BLaER1 treated with 17β-estradiol and CSF1 and Interleukin-3, amounts not matched to agents 10 nM and 100 nM (cell line): ENCODE measurements around the gene LYPD8.

Source experiments
- H3K27ac ChIP-seq, 11 experiments: shearing (Covaris generic); formaldehyde crosslinking; 2 replicates each; pipeline ENCODE4 v1.8.1; 2022
- H3K27me3 ChIP-seq, 11 experiments: shearing (Covaris generic); formaldehyde crosslinking; 2 replicates each; pipeline ENCODE4 v1.8.1; 2022
- H3K36me3 ChIP-seq, 11 experiments: shearing (Covaris generic); formaldehyde crosslinking; 2 replicates each; pipeline ENCODE4 v1.8.1; 2022
- H3K4me1 ChIP-seq, 10 experiments: shearing (Covaris generic); formaldehyde crosslinking; 2 replicates each; pipeline ENCODE4 v1.8.1; 2022
- H3K4me2 ChIP-seq, 11 experiments: shearing (Covaris generic); formaldehyde crosslinking; 2 replicates each; pipeline ENCODE4 v1.8.1; 2022
- H3K4me3 ChIP-seq, 10 experiments: shearing (Covaris generic); formaldehyde crosslinking; 2 replicates each; pipeline ENCODE4 v1.8.1; 2022
- H3K9ac ChIP-seq, 11 experiments: shearing (Covaris generic); formaldehyde crosslinking; 2 replicates each; pipeline ENCODE4 v1.8.1; 2022
- H3K9me3 ChIP-seq, 11 experiments: shearing (Covaris generic); formaldehyde crosslinking; replicated peaks in 1 of 11; 2 replicates each; pipeline ENCODE4 v1.8.1; 2022
- H4K20me1 ChIP-seq, 11 experiments: shearing (Covaris generic); formaldehyde crosslinking; 2 replicates each; pipeline ENCODE4 v1.8.1; 2022
- Cebpa-rat ChIP-seq, 11 experiments: shearing (Covaris generic); IDR thresholded peaks; 2 replicates each; pipeline ENCODE4 v1.8.1; 2022

Gene LYPD8

DNA sequence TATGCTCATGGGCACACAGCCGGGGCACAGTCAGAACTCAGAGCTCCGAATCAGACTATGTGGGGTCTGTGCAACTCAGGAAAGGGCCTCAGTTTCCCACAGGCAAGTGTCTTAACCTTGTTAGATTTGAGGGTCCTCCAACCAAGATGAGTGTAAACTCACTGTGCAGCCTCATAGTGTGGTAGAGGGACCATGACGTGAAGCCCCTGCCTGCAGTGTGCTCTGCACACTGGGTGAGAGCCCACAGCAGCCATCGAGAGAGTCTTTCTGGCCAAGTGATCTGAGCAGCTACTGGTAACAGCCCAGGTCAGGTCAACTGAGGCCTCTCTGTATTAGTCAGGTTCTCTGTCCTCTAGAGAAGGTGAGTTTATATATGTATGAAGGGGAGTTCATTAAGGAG is 592 bp upstream of the LYPD8 start:
- H3K4me3 ChIP-seq, result no peak overlapping the region
- no peaks in the 10 kb centered on the region for H4K20me1 ChIP-seq
- no peak overlapping the region for H3K27ac ChIP-seq
- peaks cover 24 to 56% (median 34%) of the 10 kb centered on the region in 11 experiments for H3K9me3 ChIP-seq
- H3K4me1 ChIP-seq, result peaks cover 0 to 11% (median 6%) of the 10 kb centered on the region in 10 experiments; a peak in 14 of 20 replicates
- no peaks in the 10 kb centered on the region for H3K27me3 ChIP-seq
- TF ChIP-seq Cebpa-rat (IDR thresholded peaks at IDR 0.05), result no peak
- H3K36me3 ChIP-seq, result no peaks in the 10 kb centered on the region
- H3K9ac ChIP-seq, result no peak overlapping the region
- H3K4me2 ChIP-seq, result no peak overlapping the region

- no peak overlapping the region for H3K4me3 ChIP-seq
- H3K27me3 ChIP-seq, result no peaks in the 10 kb centered on the region
- no peak overlapping the region for H3K4me2 ChIP-seq
- H3K27ac ChIP-seq, result no peak overlapping the region
- H3K36me3 ChIP-seq, result no peaks in the 10 kb centered on the region
- TF ChIP-seq Cebpa-rat (IDR thresholded peaks at IDR 0.05), result no peak
- peaks cover 14 to 44% (median 28%) of the 10 kb centered on the region in 11 experiments for H3K9me3 ChIP-seq
- H3K9ac ChIP-seq, result no peak overlapping the region
- H3K4me1 ChIP-seq, result peaks cover 0 to 23% (median 17%) of the 10 kb centered on the region in 10 experiments; a peak in 14 of 20 replicates
- H4K20me1 ChIP-seq, result no peaks in the 10 kb centered on the region
Measured at GRCh38 chr1:248753708-248754280, 1.8 kb downstream of the LYPD8 start.

GRCh38 chr1:248753029-248753594 is 2.4 kb downstream of the LYPD8 start:
- Histone ChIP-seq H3K4me1 (peaks cover 0 to 23% (median 17%) of the 10 kb centered on the region in 10 experiments; a peak in 14 of 20 replicates), H3K4me2 (no peak overlapping the region), H3K27me3 (no peaks in the 10 kb centered on the region), H3K9ac (no peak overlapping the region), H3K4me3 (no peak overlapping the region), H3K36me3 (no peaks in the 10 kb centered on the region), H3K9me3 (peaks cover 14 to 38% (median 26%) of the 10 kb centered on the region in 11 experiments), H4K20me1 (no peaks in the 10 kb centered on the region), H3K27ac (no peak overlapping the region)
- TF ChIP-seq Cebpa-rat (IDR thresholded peaks at IDR 0.05), result no peak

DNA sequence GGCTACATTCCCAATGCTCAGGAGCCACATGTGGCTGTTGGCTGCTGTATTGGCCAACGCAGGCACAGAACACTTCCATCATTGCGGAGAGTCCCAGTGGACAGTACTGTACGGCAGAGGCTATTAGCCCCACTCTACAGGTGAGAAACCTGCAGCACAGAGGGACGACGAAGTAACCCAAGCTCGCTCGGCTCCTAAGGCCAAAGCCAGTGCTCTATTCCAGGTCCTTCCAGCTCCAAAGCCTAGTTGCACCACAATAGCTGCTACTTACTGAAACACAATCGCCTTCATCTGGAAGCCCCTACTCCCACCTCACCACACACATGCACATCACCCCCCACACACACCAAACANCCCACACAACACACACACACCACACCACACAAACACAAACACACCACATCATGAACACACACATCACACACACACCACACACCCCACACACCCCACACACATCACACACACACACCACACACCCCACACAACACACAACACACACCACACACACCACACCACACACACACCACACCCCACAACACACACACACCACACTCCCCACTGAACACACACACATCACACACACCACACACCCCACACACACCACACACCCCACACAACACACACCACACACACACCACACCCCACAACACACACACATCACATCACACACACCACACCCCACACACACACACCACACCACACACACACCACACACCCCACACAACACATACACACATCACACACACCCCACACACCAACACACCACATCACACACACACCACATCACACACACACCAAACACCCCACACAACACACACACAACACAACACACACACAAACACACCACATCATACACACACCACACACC is 3.2 kb downstream of the LYPD8 start:
- Histone ChIP-seq H3K4me1 (peaks cover 0 to 23% (median 17%) of the 10 kb centered on the region in 10 experiments; a peak in 14 of 20 replicates), H3K27me3 (no peaks in the 10 kb centered on the region), H3K36me3 (no peaks in the 10 kb centered on the region), H3K9ac (no peak overlapping the region), H3K27ac (no peak overlapping the region), H4K20me1 (no peaks in the 10 kb centered on the region), H3K4me3 (no peak overlapping the region), H3K9me3 (peaks cover 14 to 33% (median 20%) of the 10 kb centered on the region in 11 experiments), H3K4me2 (peak overlapping the region in 1 of 11 experiments; percentile 58; a peak in 1 of 22 replicates)
- no peak for TF ChIP-seq Cebpa-rat (IDR thresholded peaks at IDR 0.05)

GRCh38 chr1:248751635-248752034 is 3.9 kb downstream of the LYPD8 start:
- Histone ChIP-seq H3K4me1 (peaks cover 0 to 23% (median 17%) of the 10 kb centered on the region in 10 experiments; a peak in 14 of 20 replicates), H3K27me3 (no peaks in the 10 kb centered on the region), H3K27ac (no peak overlapping the region), H3K9ac (no peak overlapping the region), H3K4me3 (no peak overlapping the region), H4K20me1 (no peaks in the 10 kb centered on the region), H3K4me2 (peak overlapping the region in 9 of 11 experiments; percentile 14 to 69 (median 48); a peak in 17 of 22 replicates), H3K36me3 (no peaks in the 10 kb centered on the region), H3K9me3 (peaks cover 7 to 26% (median 13%) of the 10 kb centered on the region in 11 experiments)
- no peak for TF ChIP-seq Cebpa-rat (IDR thresholded peaks at IDR 0.05)

DNA sequence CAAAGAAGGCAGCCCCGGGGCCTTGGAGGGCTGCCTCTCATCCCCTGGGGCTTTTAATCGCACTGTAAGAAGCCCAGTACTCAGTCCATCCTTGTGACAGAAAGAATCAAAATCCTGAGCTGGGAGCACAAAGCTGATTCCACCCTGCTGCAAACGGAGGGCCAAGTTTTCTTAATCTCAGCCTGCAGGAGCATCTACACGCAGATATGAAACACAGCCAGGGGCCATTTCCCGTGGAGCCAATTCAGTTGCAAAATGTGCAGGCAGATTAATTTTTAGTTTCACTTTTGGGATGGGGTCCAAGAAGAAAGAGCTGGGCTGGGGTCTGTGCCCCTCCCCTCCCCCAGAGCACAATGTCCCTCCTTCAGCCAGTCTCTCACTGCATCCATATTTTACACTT is 4.4 kb downstream of the LYPD8 start:
- H4K20me1 ChIP-seq, result no peaks in the 10 kb centered on the region
- H3K4me1 ChIP-seq, result peaks cover 0 to 23% (median 17%) of the 10 kb centered on the region in 10 experiments; a peak in 14 of 20 replicates
- H3K27ac ChIP-seq, result peak overlapping the region in 1 of 11 experiments; percentile 14; a peak in 1 of 22 replicates
- no peak overlapping the region for H3K4me3 ChIP-seq
- H3K9ac ChIP-seq, result peak overlapping the region in 2 of 11 experiments; percentile 28 to 42; a peak in 2 of 22 replicates
- no peaks in the 10 kb centered on the region for H3K27me3 ChIP-seq
- peak overlapping the region; percentile 12 to 69 (median 46); a peak in 18 of 22 replicates for H3K4me2 ChIP-seq
- peaks cover 2 to 21% (median 8%) of the 10 kb centered on the region in 11 experiments; a peak in 20 of 22 replicates for H3K9me3 ChIP-seq
- no peak for TF ChIP-seq Cebpa-rat (IDR thresholded peaks at IDR 0.05)
- no peaks in the 10 kb centered on the region for H3K36me3 ChIP-seq

- H3K4me1 ChIP-seq, result peaks cover 0 to 23% (median 17%) of the 10 kb centered on the region in 10 experiments; a peak in 14 of 20 replicates
- no peaks in the 10 kb centered on the region for H3K27me3 ChIP-seq
- no peak for TF ChIP-seq Cebpa-rat (IDR thresholded peaks at IDR 0.05)
- H3K9ac ChIP-seq, result no peak overlapping the region
- no peaks in the 10 kb centered on the region for H3K36me3 ChIP-seq
- peaks cover 0 to 14% (median 5%) of the 10 kb centered on the region in 11 experiments; a peak in 9 of 22 replicates for H3K9me3 ChIP-seq
- peak overlapping the region in 9 of 11 experiments; percentile 14 to 69 (median 48); a peak in 15 of 22 replicates for H3K4me2 ChIP-seq
- H3K27ac ChIP-seq, result no peak overlapping the region; a peak in 1 of 22 replicates
- no peaks in the 10 kb centered on the region for H4K20me1 ChIP-seq
- no peak overlapping the region for H3K4me3 ChIP-seq
Measured at GRCh38 chr1:248750496-248750895, 5.1 kb downstream of the LYPD8 start.

DNA sequence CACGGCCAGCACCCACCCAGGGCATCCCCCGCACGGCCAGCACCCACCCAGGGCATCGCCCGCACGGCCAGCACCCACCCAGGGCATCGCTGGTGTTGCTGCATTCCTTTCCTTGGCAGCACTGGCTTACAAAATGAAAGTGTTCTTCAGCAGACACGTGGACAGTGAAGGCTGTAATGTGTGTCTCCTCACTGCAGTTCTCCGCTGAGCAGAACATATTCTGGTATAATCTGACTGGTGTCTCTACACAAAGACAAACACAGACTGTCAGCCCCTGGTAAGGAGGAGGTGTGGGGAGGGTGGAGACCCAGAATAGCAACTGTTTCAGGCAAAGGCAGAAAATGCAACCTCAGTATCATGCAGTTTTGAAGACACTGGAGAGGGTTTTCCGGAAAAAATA is 7.3 kb downstream of the LYPD8 start:
- no peak overlapping the region for H3K4me2 ChIP-seq
- H3K27me3 ChIP-seq, result no peaks in the 10 kb centered on the region
- H3K4me1 ChIP-seq, result peaks cover 0 to 23% (median 17%) of the 10 kb centered on the region in 10 experiments; a peak in 14 of 20 replicates
- H3K36me3 ChIP-seq, result no peaks in the 10 kb centered on the region
- H3K4me3 ChIP-seq, result no peak overlapping the region
- TF ChIP-seq Cebpa-rat (IDR thresholded peaks at IDR 0.05), result no peak
- H3K27ac ChIP-seq, result no peak overlapping the region
- H4K20me1 ChIP-seq, result no peaks in the 10 kb centered on the region
- H3K9me3 ChIP-seq, result peaks cover 0 to 6% (median under 1%) of the 10 kb centered on the region in 11 experiments; a peak in 9 of 22 replicates
- no peak overlapping the region for H3K9ac ChIP-seq

- no peak overlapping the region for H3K9ac ChIP-seq
- H3K36me3 ChIP-seq, result no peaks in the 10 kb centered on the region
- no peak overlapping the region for H3K4me2 ChIP-seq
- H4K20me1 ChIP-seq, result no peaks in the 10 kb centered on the region
- H3K4me1 ChIP-seq, result peaks cover 0 to 11% (median 3%) of the 10 kb centered on the region in 10 experiments; a peak in 5 of 20 replicates
- no peak for TF ChIP-seq Cebpa-rat (IDR thresholded peaks at IDR 0.05)
- no peak overlapping the region for H3K4me3 ChIP-seq
- no peak overlapping the region for H3K27ac ChIP-seq
- peaks cover 5 to 41% (median 21%) of the 10 kb centered on the region in 11 experiments; a peak in 20 of 22 replicates for H3K9me3 ChIP-seq
- H3K27me3 ChIP-seq, result no peaks in the 10 kb centered on the region
Measured at GRCh38 chr1:248740876-248741275, 14.7 kb downstream of the LYPD8 start.
